Activated CD4-positive, alpha-beta T cell treated with anti-CD3 and anti-CD28 coated beads, Interleukin-2, Interleukin-6, amounts not matched to agents 100 ng/mL and 50 ng/mL, durations not matched to agents 16 hours and 8 hours (primary cell): ENCODE measurements around the gene SLC39A11.
A peak's percentile ranks its signal among the peaks of the same experiment; 100 is the strongest.

Experiments used
- DNase-seq: peaks from one replicate; pipeline ENCODE4 v3.0.0-alpha.2; 2020

The SLC39A11 gene

DNA sequence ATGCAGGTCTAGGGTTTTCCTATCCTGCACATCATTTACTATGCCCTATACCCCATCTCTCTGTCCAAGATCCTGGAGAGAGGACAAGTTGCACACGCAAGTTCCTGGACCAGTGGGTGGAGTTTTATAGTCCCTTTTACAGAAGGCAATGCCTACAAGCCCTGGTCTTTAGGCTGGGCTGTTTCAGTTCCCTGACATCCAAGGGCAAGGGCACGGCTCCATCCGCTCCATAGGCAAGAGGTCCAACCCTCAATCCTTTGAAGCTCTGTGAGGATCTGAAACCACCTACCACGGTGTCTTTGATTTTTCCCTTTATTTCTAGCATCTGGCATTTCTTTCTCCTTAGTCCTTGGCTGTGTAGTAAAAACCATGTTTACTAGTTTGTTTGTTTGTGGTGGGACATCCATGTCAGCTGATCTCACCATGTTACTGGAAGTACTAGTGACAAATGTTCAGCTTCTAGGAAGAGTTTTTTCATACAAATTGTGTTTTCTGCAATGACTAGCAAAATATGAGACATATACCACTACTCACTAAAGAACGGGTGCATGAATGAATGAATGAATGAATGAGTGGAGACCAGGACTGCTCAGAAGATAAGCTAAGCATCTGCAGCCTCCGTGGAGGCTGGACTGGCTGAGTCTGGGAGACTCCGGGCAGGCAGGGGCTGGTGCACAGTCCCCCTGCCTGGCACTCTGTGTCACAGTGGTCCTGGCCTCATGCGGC, 359.4 kb downstream of the SLC39A11 start:
- DNase-seq: no peak

DNA sequence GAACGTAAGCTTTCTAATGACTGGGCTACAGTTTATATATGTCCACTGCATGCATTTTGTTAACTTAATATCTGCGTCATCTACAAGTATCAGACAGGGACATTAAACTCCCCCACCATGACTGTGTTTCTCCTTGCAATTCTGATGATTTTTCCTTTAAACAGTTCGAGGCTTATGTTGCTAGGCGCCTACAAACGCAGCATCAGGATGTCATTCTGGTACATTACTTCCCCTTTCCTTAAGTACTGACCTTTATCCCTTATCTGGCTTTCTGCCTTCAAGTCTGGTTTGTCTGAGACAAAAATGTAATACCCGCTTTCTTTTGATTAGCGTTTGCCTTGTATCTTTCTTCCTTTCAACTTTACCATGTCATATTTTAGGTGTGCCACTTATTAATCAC, 362.4 kb downstream of the SLC39A11 start:
- no peak for DNase-seq

GRCh38 chr17:72726936-72727335, 365.6 kb downstream of the SLC39A11 start:
- peak; percentile 77 for DNase-seq

DNA sequence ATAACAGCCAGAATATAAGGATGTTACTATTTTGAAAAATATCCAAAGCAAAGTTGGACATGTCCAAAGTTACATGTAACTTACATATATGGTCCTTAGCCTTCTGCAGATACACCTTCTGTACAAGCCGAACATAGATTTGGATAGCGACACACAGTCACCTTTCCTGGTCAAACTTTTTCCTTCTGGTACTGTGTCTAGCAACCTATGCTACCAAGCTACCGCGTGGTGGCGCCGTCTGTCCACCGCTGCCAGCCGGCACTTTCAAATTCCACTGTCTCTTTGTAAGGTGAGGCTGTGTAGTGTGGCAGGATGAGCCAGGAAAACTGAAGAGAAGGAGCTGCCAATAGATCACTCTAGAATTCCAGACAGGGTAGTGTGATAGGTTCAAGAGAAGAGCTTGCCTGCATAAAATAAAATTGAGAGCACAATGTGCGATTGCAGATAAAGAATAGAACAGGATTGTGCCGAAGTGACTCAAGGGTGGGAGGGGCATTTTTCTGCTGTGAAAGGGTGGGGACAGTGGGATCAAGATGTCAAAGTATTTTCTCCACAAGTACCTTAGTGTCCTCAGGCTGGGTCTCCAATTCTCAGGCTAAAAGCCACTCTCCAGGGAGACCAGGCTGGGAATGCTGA, 366.9 kb downstream of the SLC39A11 start:
- DNase-seq: peak; percentile 64

- DNase-seq: no peak
These were observed 368.2 kb downstream of the SLC39A11 start for GRCh38 chr17:72724267-72724666.

DNA sequence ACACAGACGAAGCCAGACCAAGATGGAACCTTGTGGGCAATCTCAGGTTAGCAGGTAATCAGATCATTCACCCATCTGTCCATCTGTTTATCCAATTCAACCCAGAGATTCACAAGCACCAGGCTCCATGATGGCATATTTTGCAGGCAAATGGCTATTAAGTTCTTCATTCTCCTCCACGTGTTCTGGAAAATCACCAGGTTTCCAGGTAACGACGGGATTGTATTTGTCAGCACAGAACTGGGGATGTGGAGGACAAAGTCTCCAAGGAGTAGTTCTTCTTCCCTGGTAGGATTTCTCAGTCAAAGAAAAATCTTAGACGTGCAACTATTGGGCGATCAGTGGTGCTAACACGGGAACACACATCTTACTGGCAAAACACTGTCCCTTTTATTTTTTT, 368.8 kb downstream of the SLC39A11 start:
- DNase-seq: no peak

DNA sequence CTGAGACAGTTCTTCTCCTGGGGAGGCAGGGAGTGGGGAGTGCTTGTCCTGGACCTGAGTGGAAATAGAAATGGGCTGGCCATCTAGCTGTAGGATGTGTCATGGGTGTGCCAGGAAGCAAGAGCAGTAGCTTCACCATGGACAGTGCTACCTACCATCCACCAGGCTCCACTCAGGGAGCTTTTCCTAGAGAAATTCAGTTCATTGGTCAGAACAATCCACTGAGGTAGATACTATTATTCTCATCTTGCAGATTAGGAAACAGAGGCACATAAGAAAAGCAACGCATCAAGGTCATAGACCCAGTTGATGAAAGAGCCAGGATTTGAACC, 372.0 kb downstream of the SLC39A11 start:
- DNase-seq: no peak

DNA sequence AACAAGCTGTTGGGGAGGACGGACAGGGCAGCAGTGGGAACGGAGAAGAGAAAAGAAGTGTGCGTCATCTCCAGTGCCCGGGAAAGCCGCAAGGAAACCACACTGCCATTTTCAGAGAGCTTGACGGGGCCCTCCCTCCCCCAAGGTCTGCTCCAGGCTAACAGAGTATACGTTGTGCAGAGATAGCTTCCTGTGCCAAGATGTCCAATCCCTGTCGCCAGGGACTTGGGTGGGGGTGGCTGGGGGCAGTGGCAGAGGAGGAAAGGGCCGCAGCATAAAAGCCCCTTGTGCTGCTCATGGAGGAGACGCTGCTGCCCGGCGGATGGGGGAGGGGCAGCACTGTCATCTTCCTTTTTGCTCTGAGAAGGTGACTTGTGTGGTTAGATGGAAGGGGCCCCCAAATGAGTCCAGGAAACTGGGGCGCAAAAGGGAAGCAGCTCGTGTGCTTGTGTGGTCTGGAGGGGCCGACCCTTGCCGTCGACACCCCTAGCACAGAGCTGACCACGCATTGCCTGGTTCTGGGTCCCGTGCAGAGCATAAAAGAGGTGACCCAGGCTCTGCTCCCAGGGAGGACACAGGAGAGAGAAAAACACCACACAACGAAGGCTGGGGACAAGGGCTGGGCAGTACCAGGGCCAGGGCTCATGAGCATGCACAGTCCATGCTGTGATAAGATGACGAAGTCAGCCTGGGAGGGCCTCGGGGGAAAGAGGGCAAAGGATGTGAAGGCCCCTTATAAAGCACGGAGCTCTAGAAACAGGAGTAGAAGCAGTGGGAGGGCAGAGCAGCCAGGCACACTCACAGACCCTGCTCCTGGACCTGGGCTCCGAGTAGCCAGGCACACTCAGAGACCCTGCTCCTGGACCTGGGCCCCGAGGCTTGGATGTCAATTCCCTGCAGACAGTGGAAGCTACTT, 372.7 kb downstream of the SLC39A11 start:
- DNase-seq: peak; percentile 81

- DNase-seq: no peak
These were observed 373.3 kb downstream of the SLC39A11 start for GRCh38 chr17:72719206-72719577.

- no peak for DNase-seq
These were observed 374.8 kb downstream of the SLC39A11 start for GRCh38 chr17:72717676-72718075.

DNA sequence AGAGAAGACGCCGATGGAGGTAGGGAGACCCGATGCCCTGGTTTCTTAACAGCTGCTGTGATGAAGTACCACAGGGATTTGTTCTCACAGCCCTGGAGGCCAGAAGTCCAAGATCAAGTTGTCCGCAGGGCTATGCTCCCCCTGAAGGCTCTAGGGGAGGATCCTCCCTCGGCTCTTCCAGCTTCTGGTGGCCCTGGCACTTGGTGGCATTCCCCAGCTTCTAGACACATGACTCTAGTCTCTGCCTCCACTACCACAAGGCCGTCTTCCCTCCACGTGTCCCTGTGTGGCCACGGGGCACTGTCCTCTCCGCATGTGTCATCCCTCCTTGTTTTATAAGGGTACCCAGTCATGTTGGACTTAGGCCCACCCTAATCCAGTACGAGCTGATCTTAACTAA, 375.2 kb downstream of the SLC39A11 start:
- no peak for DNase-seq

GRCh38 chr17:72715906-72716572, 376.4 kb downstream of the SLC39A11 start:
- no peak for DNase-seq

DNA sequence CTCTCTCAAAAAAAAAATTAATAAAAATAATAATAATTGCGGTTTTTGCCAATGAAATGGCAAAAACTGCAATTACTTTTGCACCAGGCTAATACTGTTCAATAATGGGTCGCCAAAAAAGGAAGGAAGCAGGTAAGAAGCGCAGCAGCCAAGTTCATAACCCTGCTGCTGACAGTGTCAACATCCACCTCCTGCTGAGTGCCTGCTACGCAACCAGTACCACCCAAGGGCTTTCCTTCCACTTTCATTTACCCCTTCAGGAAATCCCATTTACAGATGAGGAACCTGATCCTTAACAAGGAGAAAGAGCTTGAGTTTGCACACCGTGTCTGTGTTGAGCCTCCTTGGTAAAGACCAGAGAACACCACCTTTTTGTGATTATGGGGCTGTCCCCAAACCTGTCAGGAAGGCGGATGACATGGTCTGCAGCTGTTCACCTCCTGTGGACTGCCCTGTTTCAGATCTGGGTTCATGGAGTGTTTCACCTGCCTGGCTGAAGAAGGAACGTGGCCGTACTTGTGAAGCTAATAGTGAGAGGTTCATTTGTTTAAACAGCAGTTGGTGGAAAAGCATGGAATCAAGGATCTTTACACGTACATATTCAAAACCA, 378.0 kb downstream of the SLC39A11 start:
- DNase-seq: no peak

- DNase-seq: no peak
These were observed 378.8 kb downstream of the SLC39A11 start for GRCh38 chr17:72713701-72714100.

DNA sequence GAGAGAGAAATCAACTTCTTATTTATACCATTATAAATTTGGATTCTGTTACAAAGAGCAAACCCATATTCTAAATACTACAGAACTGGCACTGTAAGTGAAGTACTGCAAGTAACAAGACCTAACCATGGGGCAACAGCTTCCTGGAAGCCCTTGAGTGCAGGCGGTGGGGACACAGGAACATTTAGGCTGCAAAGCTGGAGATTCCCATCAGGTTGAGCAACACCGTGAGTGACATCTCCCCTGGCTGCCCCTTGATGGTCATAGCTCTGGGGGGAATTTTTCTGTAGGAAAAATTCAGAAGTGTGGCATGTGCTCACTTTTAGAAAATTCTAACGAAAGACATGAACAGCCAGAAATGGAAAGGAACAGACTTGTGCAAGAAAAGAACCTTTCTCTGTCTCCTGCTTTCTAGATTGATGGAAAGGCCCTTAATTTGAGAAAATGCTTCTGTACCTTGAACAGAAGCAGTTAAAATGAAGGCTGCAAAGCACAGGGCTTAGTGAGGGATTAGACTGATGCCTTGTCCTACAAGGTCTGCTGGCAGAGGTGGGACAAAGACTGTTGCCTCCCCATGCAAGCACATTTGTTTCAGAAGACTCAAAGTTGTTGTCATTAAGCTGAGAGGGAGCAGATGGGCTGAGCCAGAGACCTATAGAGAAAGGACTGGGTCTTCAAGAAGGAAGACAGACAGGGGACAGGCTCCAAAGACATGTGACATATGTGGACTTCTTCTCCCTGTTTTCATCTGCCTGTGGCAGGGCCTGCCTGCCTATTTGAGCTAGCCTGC, 380.8 kb downstream of the SLC39A11 start:
- DNase-seq: no peak

DNA sequence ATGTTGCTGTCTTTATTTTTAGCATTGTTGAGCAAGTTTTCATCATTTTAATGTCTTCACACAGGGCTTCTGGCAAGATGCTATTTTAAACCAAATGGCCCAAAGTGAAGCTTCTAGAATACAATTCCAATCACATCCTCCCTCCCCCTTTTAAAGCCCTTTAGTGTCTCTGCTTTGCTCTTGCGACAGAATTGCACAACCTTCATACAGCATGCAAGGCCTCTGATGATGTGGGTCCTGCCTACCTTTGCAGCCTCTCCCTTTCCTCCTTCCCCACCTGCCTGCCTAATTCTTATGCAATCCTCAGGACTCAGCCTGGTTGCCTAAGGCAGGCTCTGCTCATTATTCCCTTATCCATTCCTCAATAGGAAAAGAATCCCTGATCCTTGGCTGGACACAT, 381.7 kb downstream of the SLC39A11 start:
- DNase-seq: no peak

DNA sequence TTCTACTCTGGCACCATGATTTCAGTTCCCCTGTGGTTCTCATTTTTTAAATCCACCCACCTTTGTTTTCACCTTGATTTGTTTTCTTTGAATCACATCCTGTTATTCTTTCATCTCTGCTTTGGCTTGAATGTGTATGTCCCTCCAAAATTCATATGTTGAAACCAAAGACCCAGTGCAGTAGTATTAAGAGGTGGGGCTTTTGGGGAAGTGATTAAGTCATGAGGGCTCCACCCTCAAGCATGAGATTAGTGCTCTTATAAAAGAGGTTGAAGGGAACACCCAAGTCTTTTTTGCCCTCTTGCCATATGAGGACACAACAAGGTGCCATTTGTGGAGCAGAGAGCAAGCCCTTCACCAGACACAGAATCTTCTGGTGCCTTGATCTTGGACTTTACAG, 382.3 kb downstream of the SLC39A11 start:
- DNase-seq: peak; percentile 48

DNA sequence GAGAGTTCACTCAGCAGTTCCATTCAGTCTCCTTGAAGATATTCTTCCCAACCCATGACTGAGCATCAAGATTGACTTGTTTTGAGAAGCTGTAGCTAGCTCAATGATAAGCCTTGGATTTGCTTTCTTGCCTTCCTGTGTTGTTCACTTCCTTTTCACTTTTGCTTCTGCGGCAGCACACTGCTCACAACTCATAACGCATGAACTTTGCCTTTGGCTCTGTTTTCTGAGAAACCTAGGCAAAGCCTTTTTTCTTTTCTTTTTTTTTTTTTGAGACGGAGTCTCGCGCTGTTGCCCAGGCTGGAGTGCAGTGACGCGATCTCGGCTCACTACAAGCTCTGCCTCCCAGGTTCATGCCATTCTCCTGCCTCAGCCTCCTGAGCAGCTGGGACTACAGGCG, 383.8 kb downstream of the SLC39A11 start:
- peak; percentile 45 for DNase-seq

- no peak for DNase-seq
These were observed 384.6 kb downstream of the SLC39A11 start for GRCh38 chr17:72707881-72708280.

DNA sequence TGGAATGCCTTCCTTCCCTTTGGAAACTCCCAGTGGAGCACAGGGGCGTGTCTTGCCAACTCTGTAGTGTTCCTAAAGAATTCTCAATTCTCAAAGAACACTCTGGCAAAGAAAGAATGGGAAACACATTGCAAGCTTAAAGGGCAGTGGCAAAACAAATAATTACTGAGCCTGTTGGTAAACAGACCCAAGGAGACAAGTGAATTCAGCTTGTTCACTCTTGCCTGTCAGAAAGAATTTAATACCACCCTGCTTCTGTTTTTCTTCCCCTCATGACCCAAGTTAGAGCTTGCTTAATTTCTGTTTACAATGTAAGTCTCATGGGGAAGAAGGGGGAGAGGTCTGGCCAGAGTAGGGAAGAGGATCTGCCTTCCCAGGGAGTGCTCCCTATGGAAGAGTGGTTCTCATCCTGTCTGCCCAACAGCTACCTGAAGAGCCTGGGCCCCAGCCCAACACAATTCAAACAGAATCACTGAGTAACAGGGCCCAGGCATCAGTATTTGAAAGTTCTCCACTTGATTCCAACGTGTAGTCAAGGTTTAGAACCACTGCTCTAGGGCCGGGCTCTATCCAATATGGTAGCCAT, 386.0 kb downstream of the SLC39A11 start:
- no peak for DNase-seq

- peak; percentile 58 for DNase-seq
These were observed 386.5 kb downstream of the SLC39A11 start for GRCh38 chr17:72705905-72706395.
